GM21619 (cell line): Measurements from ENCODE around the gene PLA2G4B.

ENCODE experiments used
- ATAC-seq: cut with Tn5 transposase; IDR thresholded peaks from one replicate; pipeline ENCODE4 v1.9.1; 2021; ENCODE audit not compliant: unreplicated experiment

Gene PLA2G4B

GRCh38 chr15:41806291-41807181, 32.1 kb upstream of the PLA2G4B start:
- no peak for ATAC-seq

DNA sequence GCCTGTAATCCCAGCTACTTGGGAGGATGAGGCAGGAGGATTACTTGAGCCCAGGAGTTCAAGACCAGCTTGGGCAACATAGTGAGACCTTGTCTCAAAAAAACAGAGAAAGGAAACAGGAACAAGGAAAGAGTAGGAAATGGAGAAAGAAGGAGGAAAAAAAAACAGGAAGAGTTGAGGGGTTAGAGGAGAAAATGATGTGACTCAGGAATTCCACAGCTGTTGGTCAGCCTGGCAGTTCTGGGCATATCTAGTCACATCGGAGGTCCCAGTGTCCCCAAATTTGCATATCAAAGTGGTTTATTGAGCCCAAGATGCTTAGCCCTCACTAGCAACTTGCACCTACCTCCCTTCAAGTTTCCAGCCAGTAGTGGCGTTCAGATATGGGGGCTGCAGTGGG, 29.5 kb upstream of the PLA2G4B start:
- no peak for ATAC-seq

GRCh38 chr15:41809526-41810220, 29.0 kb upstream of the PLA2G4B start:
- ATAC-seq, result no peak

DNA sequence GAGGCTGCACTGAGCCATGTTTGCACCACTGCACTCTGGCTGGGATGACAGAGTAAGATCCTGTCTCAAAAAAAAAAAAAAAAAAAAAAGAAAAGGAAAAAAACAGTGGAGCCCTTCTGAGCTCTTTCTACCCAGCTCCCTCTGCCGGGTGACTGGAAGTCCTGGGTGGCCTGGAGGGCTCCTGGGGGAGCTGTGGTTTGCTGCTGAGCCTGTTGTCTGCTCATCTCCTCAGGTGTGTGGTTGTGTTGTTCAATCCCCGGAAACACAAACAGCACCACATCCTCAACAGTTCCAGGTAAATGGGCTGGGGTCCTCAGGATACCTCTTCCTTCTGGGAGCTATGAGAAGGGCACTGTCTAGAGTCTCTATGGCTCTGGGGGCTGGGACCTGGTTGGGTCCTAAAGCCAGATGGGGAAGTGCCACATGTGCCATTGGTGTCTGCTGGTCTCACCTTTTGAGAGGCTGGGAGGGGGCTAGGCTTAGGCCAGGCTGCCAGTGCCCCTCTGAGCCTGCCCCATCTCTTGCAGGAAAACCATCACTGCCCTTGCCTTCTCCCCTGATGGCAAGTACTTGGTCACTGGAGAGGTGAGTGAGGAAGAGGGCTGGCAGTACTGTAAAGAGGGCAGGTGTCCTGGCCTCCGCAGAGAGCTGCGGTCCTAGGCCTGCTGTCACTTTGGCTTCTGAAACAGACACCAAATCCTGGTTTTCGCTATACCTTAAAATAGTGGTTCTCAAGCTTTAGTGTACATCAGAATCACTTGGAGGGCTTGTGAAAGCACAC, 27.8 kb upstream of the PLA2G4B start:
- no peak for ATAC-seq

GRCh38 chr15:41811432-41812195, 27.0 kb upstream of the PLA2G4B start:
- no peak for ATAC-seq

- ATAC-seq, result no peak
Observed at GRCh38 chr15:41812820-41813375, 25.7 kb upstream of the PLA2G4B start.

GRCh38 chr15:41813426-41813825, 25.2 kb upstream of the PLA2G4B start:
- ATAC-seq, result no peak

- ATAC-seq, result no peak
Observed at GRCh38 chr15:41814534-41814933, 24.1 kb upstream of the PLA2G4B start.

DNA sequence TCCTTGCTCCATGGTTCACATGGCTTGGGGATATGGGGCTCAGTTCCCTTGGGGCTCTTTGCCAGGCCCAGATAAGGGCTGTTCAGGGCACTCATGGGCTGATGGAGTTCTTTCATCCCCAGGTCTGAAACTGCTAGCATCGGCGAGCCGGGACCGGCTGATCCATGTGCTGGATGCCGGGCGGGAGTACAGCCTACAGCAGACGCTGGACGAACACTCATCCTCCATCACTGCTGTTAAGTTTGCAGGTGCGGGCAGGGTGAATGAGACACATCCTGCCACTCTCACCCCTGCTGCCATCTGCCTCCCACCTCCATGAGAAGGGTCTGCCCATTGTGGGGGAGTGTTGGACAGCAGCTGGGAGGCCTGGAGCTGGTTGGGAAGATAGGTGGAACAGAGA, 21.9 kb upstream of the PLA2G4B start:
- no peak for ATAC-seq

GRCh38 chr15:41817327-41817726, 21.3 kb upstream of the PLA2G4B start:
- no peak for ATAC-seq

DNA sequence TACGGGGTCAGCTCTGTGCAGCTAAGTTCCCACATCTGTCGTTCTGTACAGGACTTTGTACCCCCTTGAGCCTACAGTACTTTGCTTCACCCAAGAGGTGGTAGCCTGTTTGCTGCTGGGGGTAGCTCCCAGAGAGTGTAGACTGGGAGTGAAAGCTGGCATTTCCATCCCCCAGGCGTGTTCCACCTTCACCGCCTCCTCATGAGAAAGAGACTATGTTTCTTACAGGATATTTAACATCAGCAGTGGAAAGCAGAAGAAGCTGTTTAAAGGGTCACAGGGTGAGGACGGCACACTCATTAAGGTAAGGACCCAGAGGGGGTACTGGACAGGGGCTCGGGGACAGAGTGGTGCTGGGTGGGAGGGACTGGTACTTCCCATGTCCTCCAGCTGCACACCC, 20.9 kb upstream of the PLA2G4B start:
- ATAC-seq, result no peak

DNA sequence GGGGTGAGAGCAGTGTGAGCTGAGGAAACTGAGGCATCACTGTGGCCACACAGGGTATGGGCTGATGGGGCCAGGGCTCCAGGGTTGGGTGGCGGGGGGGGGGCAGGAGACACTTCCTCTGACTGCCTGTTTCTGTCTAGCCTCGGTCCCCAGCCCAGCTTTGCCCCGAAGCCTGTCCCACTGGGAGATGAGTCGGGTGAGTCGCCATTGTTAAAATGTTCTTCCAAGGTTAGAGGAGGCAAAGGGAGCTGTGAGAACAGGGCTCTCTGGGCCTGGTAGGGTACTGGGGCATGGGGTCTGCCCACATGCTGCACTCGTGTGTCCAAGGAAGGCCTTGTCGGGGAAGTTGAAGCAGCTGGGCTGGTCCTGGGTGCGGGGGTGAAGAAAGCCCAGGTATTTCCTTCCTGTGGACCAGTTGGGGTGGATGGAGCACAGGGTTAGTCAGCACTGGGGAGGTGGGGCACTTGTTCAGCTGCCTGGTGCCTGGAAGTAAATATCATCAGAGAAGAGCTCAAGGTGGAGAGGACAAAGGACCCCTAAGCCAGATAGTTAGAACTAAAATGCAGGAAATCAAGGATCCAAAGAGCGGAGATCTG, 19.1 kb upstream of the PLA2G4B start:
- ATAC-seq, result no peak

- no peak for ATAC-seq
Observed at GRCh38 chr15:41820791-41821423, 17.7 kb upstream of the PLA2G4B start.

- ATAC-seq, result no peak
Observed at GRCh38 chr15:41821831-41822230, 16.8 kb upstream of the PLA2G4B start.

- no peak for ATAC-seq
Observed at GRCh38 chr15:41822471-41822870, 16.2 kb upstream of the PLA2G4B start.

DNA sequence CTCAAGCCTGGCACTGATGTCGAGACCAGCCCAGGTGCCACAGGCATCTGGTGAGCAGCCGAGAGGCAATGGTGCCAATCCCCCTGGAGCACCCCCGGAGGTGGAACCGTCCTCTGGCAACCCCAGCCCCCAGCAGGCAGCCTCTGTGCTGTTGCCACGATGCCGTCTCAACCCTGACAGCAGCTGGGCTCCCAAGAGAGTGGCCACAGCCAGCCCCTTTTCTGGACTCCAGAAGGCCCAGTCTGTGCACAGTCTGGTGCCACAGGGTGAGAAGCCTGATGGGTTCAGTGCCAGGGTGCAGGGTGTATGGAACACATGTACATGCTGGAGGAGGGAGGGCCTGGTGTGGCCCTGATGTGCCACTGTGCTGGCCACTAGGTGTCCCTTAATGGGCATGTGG, 15.7 kb upstream of the PLA2G4B start:
- ATAC-seq, result no peak

GRCh38 chr15:41823502-41823901, 15.1 kb upstream of the PLA2G4B start:
- ATAC-seq, result no peak

GRCh38 chr15:41824062-41824745, 14.4 kb upstream of the PLA2G4B start:
- ATAC-seq, result no peak

- no peak for ATAC-seq
Observed at GRCh38 chr15:41825145-41825544, 13.5 kb upstream of the PLA2G4B start.
